Fibroblast of pulmonary artery (primary cell): ENCODE results near the gene NAT14.

Experiments
- DNase-seq: peaks from one replicate; pipeline ENCODE4 v3.0.0-alpha.2; 2010; ENCODE audit warnings: low read depth
- H3K4me3 ChIP-seq: replicated peaks from 2 replicates; pipeline ENCODE4 v1.5.1; 2011; ENCODE audit warnings: low read depth, mild to moderate bottlenecking, control low read depth, low read length, moderate library complexity
- TF ChIP-seq, protein P1 (sequence below): IDR thresholded peaks from 2 replicates; pipeline ENCODE4 v1.5.1; 2011; ENCODE audit warnings: mild to moderate bottlenecking, control low read depth, low read length, inconsistent platforms; ENCODE audit errors: missing control alignments

NAT14 gene

GRCh38 chr19:55504981-55505380, 20.0 kb downstream of the NAT14 start:
- TF ChIP-seq, protein P1, sequence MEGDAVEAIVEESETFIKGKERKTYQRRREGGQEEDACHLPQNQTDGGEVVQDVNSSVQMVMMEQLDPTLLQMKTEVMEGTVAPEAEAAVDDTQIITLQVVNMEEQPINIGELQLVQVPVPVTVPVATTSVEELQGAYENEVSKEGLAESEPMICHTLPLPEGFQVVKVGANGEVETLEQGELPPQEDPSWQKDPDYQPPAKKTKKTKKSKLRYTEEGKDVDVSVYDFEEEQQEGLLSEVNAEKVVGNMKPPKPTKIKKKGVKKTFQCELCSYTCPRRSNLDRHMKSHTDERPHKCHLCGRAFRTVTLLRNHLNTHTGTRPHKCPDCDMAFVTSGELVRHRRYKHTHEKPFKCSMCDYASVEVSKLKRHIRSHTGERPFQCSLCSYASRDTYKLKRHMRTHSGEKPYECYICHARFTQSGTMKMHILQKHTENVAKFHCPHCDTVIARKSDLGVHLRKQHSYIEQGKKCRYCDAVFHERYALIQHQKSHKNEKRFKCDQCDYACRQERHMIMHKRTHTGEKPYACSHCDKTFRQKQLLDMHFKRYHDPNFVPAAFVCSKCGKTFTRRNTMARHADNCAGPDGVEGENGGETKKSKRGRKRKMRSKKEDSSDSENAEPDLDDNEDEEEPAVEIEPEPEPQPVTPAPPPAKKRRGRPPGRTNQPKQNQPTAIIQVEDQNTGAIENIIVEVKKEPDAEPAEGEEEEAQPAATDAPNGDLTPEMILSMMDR: no peak
- no peak overlapping the region for H3K4me3 ChIP-seq
- no peak for DNase-seq

- TF ChIP-seq, protein P1: no peak
- H3K4me3 ChIP-seq: no peak overlapping the region
- DNase-seq: peak; percentile 53
Observed at GRCh38 chr19:55508120-55508519, 23.1 kb downstream of the NAT14 start.

DNA sequence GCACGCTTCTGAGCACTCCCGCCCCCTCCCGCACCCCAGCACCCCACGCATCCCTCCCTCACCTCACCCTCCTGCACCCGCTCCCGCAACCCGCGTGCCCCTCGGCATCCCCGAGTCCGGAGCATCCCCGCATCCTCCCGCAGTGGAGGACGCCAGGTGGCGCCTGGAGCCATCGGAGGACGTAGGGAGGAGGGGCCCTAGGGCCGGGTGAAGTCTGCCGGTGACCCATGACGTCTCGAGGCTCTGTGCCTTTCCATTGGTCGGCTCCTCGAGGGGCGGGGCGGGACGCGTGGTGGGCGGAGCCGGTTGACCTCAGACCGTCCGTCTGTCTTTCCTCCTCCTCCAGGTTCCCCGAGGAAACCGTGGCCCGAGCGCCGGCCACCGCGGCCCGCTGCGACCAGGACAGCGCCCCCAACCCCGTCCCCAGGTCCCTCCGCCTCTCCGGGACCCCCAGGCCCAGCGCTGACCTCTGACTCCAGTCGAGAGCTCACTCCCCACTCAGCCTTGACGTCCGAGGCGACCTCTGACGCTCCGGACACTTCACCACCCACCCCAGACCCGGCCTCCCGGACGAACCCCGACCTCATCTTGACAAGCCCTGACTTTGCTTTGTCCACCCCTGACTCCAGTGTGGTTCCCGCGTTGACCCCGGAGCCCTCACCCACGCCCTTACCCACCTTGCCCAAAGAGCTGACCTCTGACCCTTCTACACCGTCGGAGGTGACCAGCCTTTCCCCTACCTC, 32.1 kb downstream of the NAT14 start:
- DNase-seq: peak; percentile 95
- TF ChIP-seq, protein P1: peak; percentile 80
- peak overlapping the region; percentile 34 for H3K4me3 ChIP-seq

- no peak overlapping the region for H3K4me3 ChIP-seq
- TF ChIP-seq, protein P1: no peak
- DNase-seq: peak; percentile 72
Observed at GRCh38 chr19:55519451-55520311, 34.7 kb downstream of the NAT14 start.

DNA sequence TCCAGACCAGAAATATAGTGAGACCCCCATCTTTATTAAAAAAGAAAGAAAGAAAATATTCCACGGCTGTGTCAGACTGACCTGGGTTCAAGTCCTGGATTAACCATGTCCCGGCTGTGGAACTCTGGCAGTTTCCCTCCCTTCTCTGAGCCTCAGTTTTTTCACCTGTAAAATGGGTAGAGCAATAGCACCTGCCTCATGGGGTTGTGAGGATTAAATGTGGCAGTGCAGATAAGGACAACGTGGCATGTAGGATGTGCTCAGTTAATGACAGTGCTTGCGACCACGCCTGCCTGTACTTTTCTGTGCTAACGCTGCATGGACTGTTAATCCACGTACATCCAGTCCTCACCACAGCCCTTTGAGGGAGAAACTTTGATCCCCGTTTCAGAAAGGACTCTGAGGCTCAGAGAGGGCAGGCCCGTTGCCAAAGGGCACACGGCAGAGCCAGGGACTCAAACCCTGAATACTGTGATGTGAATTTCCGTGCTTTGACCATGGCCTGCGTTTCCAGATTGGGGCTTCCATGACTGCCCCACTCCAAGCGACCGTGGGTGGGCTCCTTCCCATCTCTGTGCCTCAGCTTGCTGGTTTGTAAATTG, 35.8 kb downstream of the NAT14 start:
- no peak for DNase-seq
- TF ChIP-seq, protein P1: no peak
- H3K4me3 ChIP-seq: no peak overlapping the region

- no peak for DNase-seq
- TF ChIP-seq, protein P1: no peak
- H3K4me3 ChIP-seq: no peak overlapping the region
Observed at GRCh38 chr19:55525289-55526101, 40.5 kb downstream of the NAT14 start.
